K562 (cell line): ENCODE results near the gene SAP25. TPM values are rescaled to one million over a fixed set of nuclear protein-coding genes. Genes with fewer than 3 reads are reported as not detected.

Experiments
- ARID1B ChIP-seq: fragments of 450-650 bp; IDR thresholded peaks from 2 replicates; pipeline ENCODE4 v1.6.1; 2016; ENCODE audit warnings: antibody characterized with exemption, mild to moderate bottlenecking, inconsistent platforms
- BACH1 ChIP-seq: fragments of 200-800 bp; sonication (Bioruptor generic); IDR thresholded peaks from 2 replicates; pipeline ENCODE4 v1.6.1; 2016; ENCODE audit warnings: missing genetic modification characterization, missing compliant biosample characterization
- CAMTA2 ChIP-seq: fragments of 250-450 bp; sonication (Bioruptor Pico); conservative IDR thresholded peaks from 2 replicates; pipeline ENCODE4 v1.5.1; 2022
- CREB5 ChIP-seq: fragments of 250-450 bp; sonication (Bioruptor Pico); IDR thresholded peaks from 2 replicates; pipeline ENCODE4 v1.5.0; 2020; ENCODE audit warnings: mild to moderate bottlenecking
- ETV6 ChIP-seq, 3 experiments: fragments of 150-350 bp in 1 of 3; sonication (generic) in 1 of 3; formaldehyde crosslinking in 1 of 3; IDR thresholded peaks; 2 replicates each; pipeline versions ENCODE4 v1.6.1 to v1.8.0; 2014 to 2022; ENCODE audit warnings: borderline replicate concordance in 2 of 3, low read depth in 2 of 3, antibody characterized with exemption in 1 of 3, low read length in 1 of 3, mild to moderate bottlenecking in 1 of 3, missing genetic modification reagents in 1 of 3
- MBD2 ChIP-seq: sonication (generic); IDR thresholded peaks from 2 replicates; pipeline ENCODE4 v1.6.1; 2016; ENCODE audit warnings: low read depth, borderline replicate concordance
- MNT ChIP-seq, 2 experiments: fragments of 450-650 bp; conservative IDR thresholded peaks; 2 replicates each; pipeline ENCODE4 v1.6.1; 2017; ENCODE audit warnings: mild to moderate bottlenecking in 2 of 2, moderate library complexity in 2 of 2
- NFIX ChIP-seq: fragments of 250-450 bp; sonication (Bioruptor Pico); IDR thresholded peaks from 2 replicates; pipeline ENCODE4 v1.4.0; 2020; ENCODE audit warnings: low read depth, mild to moderate bottlenecking, moderate library complexity
- NUFIP1 ChIP-seq: fragments of 450-650 bp; IDR thresholded peaks from 2 replicates; pipeline ENCODE4 v1.6.1; 2018; ENCODE audit not compliant: partially characterized antibody
- RCOR1 ChIP-seq, 2 experiments: IDR thresholded peaks; 2 replicates each; pipeline ENCODE4 v1.6.1; 2012; ENCODE audit warnings: low read depth in 2 of 2, low read length in 2 of 2, borderline replicate concordance in 1 of 2, improper control_type of control experiment in 1 of 2
- SOX6 ChIP-seq: fragments of 450-650 bp; IDR thresholded peaks from 2 replicates; pipeline ENCODE4 v1.6.1; 2014; ENCODE audit warnings: mild to moderate bottlenecking
- SREBF2 ChIP-seq: sonication (generic); formaldehyde crosslinking; IDR thresholded peaks from 2 replicates; pipeline ENCODE4 v1.4.0; 2020; ENCODE audit warnings: mild to moderate bottlenecking, missing genetic modification reagents
- SRSF1 ChIP-seq: fragments of 200-400 bp; formaldehyde crosslinking; IDR thresholded peaks from 2 replicates; pipeline ENCODE4 v1.6.1; 2017; ENCODE audit warnings: mild to moderate bottlenecking, low read depth, low read length, moderate library complexity
- ZNF197 ChIP-seq: fragments of 200-800 bp; sonication (Bioruptor generic); IDR thresholded peaks from 2 replicates; pipeline ENCODE4 v1.6.1; 2016; ENCODE audit warnings: low read depth, missing genetic modification characterization, missing compliant biosample characterization
- ZNF347 ChIP-seq: fragments of 450-650 bp; formaldehyde crosslinking; IDR thresholded peaks from 2 replicates; pipeline ENCODE4 v1.4.0; 2020; ENCODE audit warnings: low read depth, mild to moderate bottlenecking, moderate library complexity
- ZNF583 ChIP-seq: fragments of 250-450 bp; sonication (Bioruptor Pico); IDR thresholded peaks from 2 replicates; pipeline ENCODE4 v1.4.0; 2020
- ZNF668 ChIP-seq: fragments of 250-450 bp; sonication (Bioruptor Pico); IDR thresholded peaks from 2 replicates; pipeline ENCODE4 v1.8.0; 2022; ENCODE audit warnings: mild to moderate bottlenecking, inconsistent platforms
- ZNF695 ChIP-seq: fragments of 450-650 bp; formaldehyde crosslinking; IDR thresholded peaks from 2 replicates; pipeline ENCODE4 v1.4.0; 2020; ENCODE audit warnings: mild to moderate bottlenecking, moderate library complexity
- polyA plus RNA-seq, 8 experiments: library from polyadenylated mRNA; depleted of rRNA in 4 of 8; stranded (reverse) in 5 of 8; unstranded in 3 of 8; fragments of >200 nt; fragmentation: Nextera tagmentation in 2 of 8; fragmentation: Illumina TruSeq in 1 of 8; extraction: Ambion mirVana in 2 of 8; extraction: Trizol in 1 of 8; gene quantifications; 2 replicates each; pipeline versions ENCODE4 v1.2.1 to v1.2.3, GENCODE V29; 2011 to 2014; ENCODE audit warnings: inconsistent platforms in 1 of 8, missing spikeins in 1 of 8
- total RNA-seq, 7 experiments: library from RNA; depleted of rRNA in 6 of 7; stranded (reverse); fragments of >200 nt in 6 of 7; fragmentation: Illumina TruSeq in 2 of 7; extraction: Trizol in 2 of 7; gene quantifications; 2 replicates each; pipeline versions ENCODE4 v1.2.1 to v1.2.3, GENCODE V29; 2011 to 2021; ENCODE audit warnings: low replicate concordance in 1 of 7
- TF ChIP-seq, protein P1 (sequence below): fragments of 450-650 bp; IDR thresholded peaks from 2 replicates; pipeline ENCODE4 v1.6.1; 2017; ENCODE audit warnings: antibody characterized with exemption, mild to moderate bottlenecking
- TF ChIP-seq, protein P2 (sequence below), 2 experiments: IDR thresholded peaks; 2 replicates each; pipeline ENCODE4 v1.6.1; 2011; ENCODE audit warnings: borderline replicate concordance in 1 of 2, control low read depth in 1 of 2, low read depth in 1 of 2, low read length in 1 of 2, mild to moderate bottlenecking in 1 of 2, mixed read lengths in 1 of 2, moderate library complexity in 1 of 2; ENCODE audit not compliant: insufficient read depth in 1 of 2, insufficient read length in 1 of 2, poor library complexity in 1 of 2, severe bottlenecking in 1 of 2; ENCODE audit errors: extremely low read depth in 1 of 2

SAP25 gene
- total and polyA plus RNA-seq, 9 of the 15 experiments (the other 6 are each of a cell fraction or from before 2014, with no cell fraction given) = 0.13 to 5.3 (median 0.78) TPM; not detected in 1

GRCh38 chr7:100547872-100548271, 25.8 kb downstream of the SAP25 start (continued):
- peak in 1 of 2 experiments; percentile 39; a peak in 1 of 4 replicates for TF ChIP-seq RCOR1 (IDR thresholded peaks at IDR 0.05; ENCODE audit: borderline replicate concordance in 1 of 2, low read depth in 2 of 2, low read length in 2 of 2)
- TF ChIP-seq NFIX (CRISPR knock-in tag) = no peak
- TF ChIP-seq, protein P1, sequence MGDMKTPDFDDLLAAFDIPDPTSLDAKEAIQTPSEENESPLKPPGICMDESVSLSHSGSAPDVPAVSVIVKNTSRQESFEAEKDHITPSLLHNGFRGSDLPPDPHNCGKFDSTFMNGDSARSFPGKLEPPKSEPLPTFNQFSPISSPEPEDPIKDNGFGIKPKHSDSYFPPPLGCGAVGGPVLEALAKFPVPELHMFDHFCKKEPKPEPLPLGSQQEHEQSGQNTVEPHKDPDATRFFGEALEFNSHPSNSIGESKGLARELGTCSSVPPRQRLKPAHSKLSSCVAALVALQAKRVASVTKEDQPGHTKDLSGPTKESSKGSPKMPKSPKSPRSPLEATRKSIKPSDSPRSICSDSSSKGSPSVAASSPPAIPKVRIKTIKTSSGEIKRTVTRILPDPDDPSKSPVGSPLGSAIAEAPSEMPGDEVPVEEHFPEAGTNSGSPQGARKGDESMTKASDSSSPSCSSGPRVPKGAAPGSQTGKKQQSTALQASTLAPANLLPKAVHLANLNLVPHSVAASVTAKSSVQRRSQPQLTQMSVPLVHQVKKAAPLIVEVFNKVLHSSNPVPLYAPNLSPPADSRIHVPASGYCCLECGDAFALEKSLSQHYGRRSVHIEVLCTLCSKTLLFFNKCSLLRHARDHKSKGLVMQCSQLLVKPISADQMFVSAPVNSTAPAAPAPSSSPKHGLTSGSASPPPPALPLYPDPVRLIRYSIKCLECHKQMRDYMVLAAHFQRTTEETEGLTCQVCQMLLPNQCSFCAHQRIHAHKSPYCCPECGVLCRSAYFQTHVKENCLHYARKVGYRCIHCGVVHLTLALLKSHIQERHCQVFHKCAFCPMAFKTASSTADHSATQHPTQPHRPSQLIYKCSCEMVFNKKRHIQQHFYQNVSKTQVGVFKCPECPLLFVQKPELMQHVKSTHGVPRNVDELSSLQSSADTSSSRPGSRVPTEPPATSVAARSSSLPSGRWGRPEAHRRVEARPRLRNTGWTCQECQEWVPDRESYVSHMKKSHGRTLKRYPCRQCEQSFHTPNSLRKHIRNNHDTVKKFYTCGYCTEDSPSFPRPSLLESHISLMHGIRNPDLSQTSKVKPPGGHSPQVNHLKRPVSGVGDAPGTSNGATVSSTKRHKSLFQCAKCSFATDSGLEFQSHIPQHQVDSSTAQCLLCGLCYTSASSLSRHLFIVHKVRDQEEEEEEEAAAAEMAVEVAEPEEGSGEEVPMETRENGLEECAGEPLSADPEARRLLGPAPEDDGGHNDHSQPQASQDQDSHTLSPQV = peak; percentile 59
- TF ChIP-seq, protein P2, sequence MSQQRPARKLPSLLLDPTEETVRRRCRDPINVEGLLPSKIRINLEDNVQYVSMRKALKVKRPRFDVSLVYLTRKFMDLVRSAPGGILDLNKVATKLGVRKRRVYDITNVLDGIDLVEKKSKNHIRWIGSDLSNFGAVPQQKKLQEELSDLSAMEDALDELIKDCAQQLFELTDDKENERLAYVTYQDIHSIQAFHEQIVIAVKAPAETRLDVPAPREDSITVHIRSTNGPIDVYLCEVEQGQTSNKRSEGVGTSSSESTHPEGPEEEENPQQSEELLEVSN (IDR thresholded peaks at IDR 0.05; ENCODE audit: borderline replicate concordance in 1 of 2, extremely low read depth in 1 of 2, insufficient read depth in 1 of 2, insufficient read length in 1 of 2, low read depth in 1 of 2, low read length in 1 of 2, poor library complexity in 1 of 2, severe bottlenecking in 1 of 2) = peak in 1 of 2 experiments; percentile 41
- no peak for TF ChIP-seq MBD2
- TF ChIP-seq CAMTA2 (CRISPR knock-in tag) = no peak
- TF ChIP-seq CREB5 (CRISPR knock-in tag) = no peak
- TF ChIP-seq ZNF197 = no peak
- no peak; the same call in 1 of the 2 replicates for TF ChIP-seq ARID1B
- no peak for TF ChIP-seq NUFIP1
- peak; percentile 65; the same call in 1 of the 2 replicates for TF ChIP-seq SOX6
- TF ChIP-seq ZNF668 (CRISPR knock-in tag) = no peak
- TF ChIP-seq SREBF2 (CRISPR knock-in tag) = no peak
- TF ChIP-seq ZNF695 (CRISPR knock-in tag) = no peak
- TF ChIP-seq MNT (conservative IDR thresholded peaks at IDR 0.05) = peak in 1 of 2 experiments; percentile 34; a peak in 2 of 4 replicates
- TF ChIP-seq ZNF347 (CRISPR knock-in tag) = no peak
- peak; percentile 38; the same call in 1 of the 2 replicates for TF ChIP-seq BACH1
- no peak for TF ChIP-seq SRSF1
- TF ChIP-seq ETV6 (IDR thresholded peaks at IDR 0.05; ENCODE audit: borderline replicate concordance in 1 of 2, low read depth in 2 of 2, low read length in 1 of 2) = peak; percentile 60 to 66; a peak in 3 of 4 replicates
- no peak for TF ChIP-seq ETV6 (CRISPR knock-in tag; IDR thresholded peaks at IDR 0.05; ENCODE audit: borderline replicate concordance)
- no peak for TF ChIP-seq ZNF583
